Measurements from ENCODE around the gene THOC5. TPM values are rescaled to one million over a fixed set of nuclear protein-coding genes. Genes with fewer than 3 reads are reported as not detected.

THOC5 gene
- total RNA-seq, 2 donors from 2014 or later, result 19.9 to 33.5 TPM

GRCh38 chr22:29484642-29485041 is 68.9 kb downstream of the THOC5 start:
- intact Hi-C loops (cut with DNase I), result no loop called here
- Histone ChIP-seq H3K27ac (no peak overlapping the region), H3K36me3 (no peaks in the 10 kb centered on the region), H3K4me1 (no peaks in the 10 kb centered on the region), H3K27me3 (peaks cover 15% of the 10 kb centered on the region), H3K4me3 (no peak overlapping the region), H3K9me3 (no peaks in the 10 kb centered on the region), H3K9ac (ENCODE audit: low read depth in 2 of 2, low read length in 2 of 2) (no peak overlapping the region)
- no peak for DNase-seq
- TF ChIP-seq CTCF (IDR thresholded peaks at IDR 0.05), result no peak

- Histone ChIP-seq H3K36me3 (no peaks in the 10 kb centered on the region), H3K4me3 (no peak overlapping the region), H3K27me3 (peaks cover 22% of the 10 kb centered on the region), H3K27ac (no peak overlapping the region), H3K4me1 (no peaks in the 10 kb centered on the region), H3K9me3 (no peaks in the 10 kb centered on the region), H3K9ac (ENCODE audit: low read depth in 2 of 2, low read length in 2 of 2) (no peak overlapping the region)
- DNase-seq, result no peak
- intact Hi-C loops (cut with DNase I), result no loop called here
- no peak for TF ChIP-seq CTCF (IDR thresholded peaks at IDR 0.05)
Observed at GRCh38 chr22:29483254-29483653, 70.3 kb downstream of the THOC5 start.

- H3K36me3 ChIP-seq, result no peaks in the 10 kb centered on the region
- no peaks in the 10 kb centered on the region for H3K4me1 ChIP-seq
- H3K9me3 ChIP-seq, result no peaks in the 10 kb centered on the region
- no peak for DNase-seq
- no peak overlapping the region for H3K9ac ChIP-seq (ENCODE audit: low read depth in 2 of 2, low read length in 2 of 2)
- intact Hi-C loops (cut with DNase I), result no loop called here
- H3K27me3 ChIP-seq, result peaks cover 22% of the 10 kb centered on the region
- no peak for TF ChIP-seq CTCF (IDR thresholded peaks at IDR 0.05)
- H3K27ac ChIP-seq, result no peak overlapping the region
- no peak overlapping the region for H3K4me3 ChIP-seq
Observed at GRCh38 chr22:29482726-29483125, 70.8 kb downstream of the THOC5 start.

GRCh38 chr22:29482253-29482652 is 71.3 kb downstream of the THOC5 start:
- DNase-seq, result no peak
- Histone ChIP-seq H3K9me3 (no peaks in the 10 kb centered on the region), H3K36me3 (no peaks in the 10 kb centered on the region), H3K9ac (ENCODE audit: low read depth in 2 of 2, low read length in 2 of 2) (no peak overlapping the region), H3K27me3 (peaks cover 22% of the 10 kb centered on the region), H3K4me3 (no peak overlapping the region), H3K4me1 (no peaks in the 10 kb centered on the region), H3K27ac (no peak overlapping the region)
- intact Hi-C loops (cut with DNase I), result no loop called here
- TF ChIP-seq CTCF (IDR thresholded peaks at IDR 0.05), result no peak

GRCh38 chr22:29481265-29482000 is 72.1 kb downstream of the THOC5 start:
- H3K36me3 ChIP-seq, result no peaks in the 10 kb centered on the region
- TF ChIP-seq CTCF (IDR thresholded peaks at IDR 0.05), result no peak
- H3K27ac ChIP-seq, result no peak overlapping the region
- no peaks in the 10 kb centered on the region for H3K9me3 ChIP-seq
- DNase-seq, result no peak
- no peaks in the 10 kb centered on the region for H3K4me1 ChIP-seq
- no peak overlapping the region for H3K9ac ChIP-seq (ENCODE audit: low read depth in 2 of 2, low read length in 2 of 2)
- intact Hi-C loops (cut with DNase I), result no loop called here
- peaks cover 22% of the 10 kb centered on the region for H3K27me3 ChIP-seq
- H3K4me3 ChIP-seq, result no peak overlapping the region
